ENCODE results near the gene CAPNS1. TPM values are rescaled to one million over a fixed set of nuclear protein-coding genes. Genes with fewer than 3 reads are reported as not detected.
"Not testable (repeated sequence)": the region's sequence is repeated elsewhere in the genome, so short reads cannot be mapped to it uniquely, and the experiment has no call there.

The CAPNS1 gene
- total and polyA plus RNA-seq, 7 donors, result 464 to 626 (median 484) TPM

DNA sequence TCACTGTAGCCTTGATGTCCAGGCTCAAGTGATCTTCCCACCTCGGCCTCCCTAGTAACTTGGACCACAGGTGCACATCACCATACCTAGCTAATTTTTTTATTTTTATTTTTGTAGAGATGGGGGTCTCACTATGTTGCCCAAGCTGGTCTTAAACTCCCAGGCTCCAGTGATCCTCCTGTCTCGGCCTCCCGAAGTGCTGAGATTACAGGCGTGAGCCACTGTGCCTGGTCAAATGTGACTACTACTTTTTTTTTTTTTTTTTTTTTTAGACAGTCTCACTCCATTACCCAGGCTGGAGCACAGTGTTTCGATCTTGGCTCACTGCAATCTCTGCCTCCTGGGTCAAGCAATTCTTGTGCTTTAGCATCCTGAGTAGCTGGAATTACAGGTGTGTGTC is 33.0 kb downstream of the CAPNS1 start:
- Histone ChIP-seq H3K36me3 (ENCODE audit: insufficient read depth in 1 of 2, low read depth in 1 of 2) (no peaks in the 10 kb centered on the region), H3K27ac (no peak overlapping the region), H3K27me3 (ENCODE audit: insufficient read depth in 3 of 3, low read length in 2 of 3) (no peaks in the 10 kb centered on the region), H3K9me3 (no peaks in the 10 kb centered on the region), H3K4me3 (no peak overlapping the region), H3K4me1 (peaks cover 5% of the 10 kb centered on the region)
- intact Hi-C loops (cut with DNase I), result loop anchor here in 1 of 2 donors (2.0 kb wide), 1 partner anchor 46 kb away; no protein-coding TSS in a partner anchor
- no peak for DNase-seq
- 88 to 90% (median 88%) methylated on average over 5 of the region's 5 CpGs for WGBS, 3 donors
- ATAC-seq, result no peak
- TF ChIP-seq, protein P1, sequence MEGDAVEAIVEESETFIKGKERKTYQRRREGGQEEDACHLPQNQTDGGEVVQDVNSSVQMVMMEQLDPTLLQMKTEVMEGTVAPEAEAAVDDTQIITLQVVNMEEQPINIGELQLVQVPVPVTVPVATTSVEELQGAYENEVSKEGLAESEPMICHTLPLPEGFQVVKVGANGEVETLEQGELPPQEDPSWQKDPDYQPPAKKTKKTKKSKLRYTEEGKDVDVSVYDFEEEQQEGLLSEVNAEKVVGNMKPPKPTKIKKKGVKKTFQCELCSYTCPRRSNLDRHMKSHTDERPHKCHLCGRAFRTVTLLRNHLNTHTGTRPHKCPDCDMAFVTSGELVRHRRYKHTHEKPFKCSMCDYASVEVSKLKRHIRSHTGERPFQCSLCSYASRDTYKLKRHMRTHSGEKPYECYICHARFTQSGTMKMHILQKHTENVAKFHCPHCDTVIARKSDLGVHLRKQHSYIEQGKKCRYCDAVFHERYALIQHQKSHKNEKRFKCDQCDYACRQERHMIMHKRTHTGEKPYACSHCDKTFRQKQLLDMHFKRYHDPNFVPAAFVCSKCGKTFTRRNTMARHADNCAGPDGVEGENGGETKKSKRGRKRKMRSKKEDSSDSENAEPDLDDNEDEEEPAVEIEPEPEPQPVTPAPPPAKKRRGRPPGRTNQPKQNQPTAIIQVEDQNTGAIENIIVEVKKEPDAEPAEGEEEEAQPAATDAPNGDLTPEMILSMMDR (IDR thresholded peaks at IDR 0.05), result no peak

DNA sequence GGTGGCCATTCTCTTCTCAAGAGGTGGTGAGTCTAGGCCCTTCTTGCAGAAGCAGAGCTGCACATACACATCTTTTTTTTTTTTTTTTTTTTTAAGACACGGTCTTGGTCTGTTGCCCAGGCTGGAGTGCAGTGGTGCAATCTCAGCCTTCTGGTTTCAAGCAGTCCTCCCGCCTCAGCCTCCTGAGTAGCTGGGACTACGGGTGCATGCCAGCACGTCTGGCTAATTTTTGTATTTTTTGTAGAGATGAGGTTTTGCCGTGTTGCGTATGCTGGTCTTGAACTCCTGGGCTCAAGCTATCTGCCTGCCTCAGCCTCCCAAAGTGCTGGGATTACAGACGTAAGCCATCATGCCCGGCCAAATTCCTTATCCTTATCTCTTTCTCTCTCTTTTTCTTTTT is 34.0 kb downstream of the CAPNS1 start:
- ATAC-seq; H3K4me1 ChIP-seq; H3K27me3 ChIP-seq (ENCODE audit: insufficient read depth in 3 of 3, low read length in 2 of 3); H3K9me3 ChIP-seq; H3K4me3 ChIP-seq; DNase-seq; H3K27ac ChIP-seq; H3K36me3 ChIP-seq (ENCODE audit: insufficient read depth in 1 of 2, low read depth in 1 of 2): not testable (repeated sequence)
- intact Hi-C loops (cut with DNase I), result loop anchor here in 1 of 2 donors (2.0 kb wide), 1 partner anchor 47 kb away; no protein-coding TSS in a partner anchor
- 79 to 88% (median 83%) methylated on average over 7 to 8 of the region's 8 CpGs for WGBS, 3 donors

DNA sequence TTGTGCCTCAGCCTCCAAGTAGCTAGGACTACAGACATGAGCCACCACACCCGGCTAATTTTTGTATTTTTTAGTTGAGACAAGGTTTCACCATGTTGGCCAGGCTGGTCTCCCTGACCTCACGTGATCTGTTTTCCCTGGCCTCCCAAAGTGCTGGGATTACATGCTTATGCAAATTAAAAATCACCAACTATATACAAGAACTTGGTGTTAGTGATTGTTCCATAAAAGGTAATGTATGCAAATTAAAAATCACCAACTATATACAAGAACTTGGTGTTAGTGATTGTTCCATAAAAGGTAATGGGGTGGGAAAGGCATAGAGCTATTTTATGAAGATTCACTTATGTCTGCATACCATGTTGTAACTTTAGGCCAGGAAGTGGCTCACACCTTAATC is 39.2 kb downstream of the CAPNS1 start:
- H3K27me3 ChIP-seq (ENCODE audit: insufficient read depth in 3 of 3, low read length in 2 of 3); H3K4me3 ChIP-seq; H3K27ac ChIP-seq; H3K4me1 ChIP-seq; H3K9me3 ChIP-seq; ATAC-seq; intact Hi-C loops (cut with DNase I); DNase-seq: not testable (repeated sequence)
- H3K36me3 ChIP-seq (ENCODE audit: insufficient read depth in 1 of 2, low read depth in 1 of 2), result peaks cover 0 to 16% of the 10 kb centered on the region in 2 donors
- WGBS, 3 donors, result 39 to 63% (median 62%) methylated on average over 2 of the region's 2 CpGs

DNA sequence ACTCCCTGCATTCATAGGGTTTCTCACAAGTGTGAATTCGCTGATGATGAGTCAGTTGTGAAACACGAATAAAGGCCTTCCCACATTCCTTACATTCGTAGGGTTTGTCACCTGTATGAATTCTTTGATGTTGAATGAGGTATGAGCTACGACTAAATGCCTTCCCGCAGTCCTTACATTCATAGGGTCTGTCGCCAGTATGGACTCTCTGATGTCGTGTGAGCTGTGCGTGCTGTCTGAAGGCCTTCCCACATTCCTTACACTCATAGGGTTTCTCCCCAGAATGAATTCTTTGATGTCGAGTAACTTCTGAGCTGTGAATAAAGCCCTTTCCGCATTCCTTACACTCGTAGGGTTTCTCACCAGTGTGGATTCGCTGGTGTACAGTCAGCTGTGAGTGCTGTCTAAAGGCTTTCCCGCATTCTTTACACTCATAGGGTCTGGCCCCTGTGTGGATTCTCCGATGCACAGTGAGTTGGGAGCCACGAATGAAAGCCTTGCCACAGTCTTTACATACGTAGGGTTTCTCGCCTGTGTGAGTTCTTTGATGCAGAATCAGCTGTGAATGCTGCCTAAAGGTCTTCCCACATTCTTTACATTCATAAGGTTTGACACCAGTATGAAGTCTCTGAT is 42.9 kb downstream of the CAPNS1 start:
- DNase-seq (no peak), ATAC-seq (peak; percentile 39 to 51 (median 44))
- Histone ChIP-seq H3K9me3 (no peaks in the 10 kb centered on the region), H3K4me1 (peaks cover 3% of the 10 kb centered on the region), H3K27me3 (ENCODE audit: insufficient read depth in 3 of 3, low read length in 2 of 3) (no peaks in the 10 kb centered on the region), H3K27ac (peak overlapping the region; percentile 77), H3K4me3 (no peak overlapping the region), H3K36me3 (ENCODE audit: insufficient read depth in 1 of 2, low read depth in 1 of 2) (peaks cover 0 to 16% of the 10 kb centered on the region in 2 donors)
- TF ChIP-seq, protein P1 (IDR thresholded peaks at IDR 0.05), result no peak
- WGBS, 3 donors, result 49 to 67% (median 57%) methylated on average over 17 of the region's 17 CpGs
- intact Hi-C loops (cut with DNase I), result loop anchor here in 1 of 2 donors (10.0 kb wide), 1 partner anchor 312 kb away; no protein-coding TSS in a partner anchor

DNA sequence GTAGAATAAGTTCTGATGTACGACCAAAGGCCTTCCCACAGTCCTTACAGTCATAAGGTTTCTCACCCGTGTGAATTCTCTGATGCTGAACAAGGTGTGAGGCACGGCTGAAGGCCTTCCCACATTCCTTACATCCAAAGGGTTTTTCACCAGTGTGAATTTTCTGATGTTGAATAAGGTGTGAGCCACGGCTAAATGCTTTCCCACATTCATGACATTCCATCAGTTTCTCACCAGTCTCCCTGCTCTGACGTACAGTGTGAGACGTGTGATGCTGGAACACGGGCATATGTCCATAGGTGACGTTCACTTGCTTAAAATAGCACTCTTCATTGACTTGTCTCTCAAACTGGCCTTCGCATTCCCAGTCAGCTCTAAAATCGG is 43.4 kb downstream of the CAPNS1 start:
- intact Hi-C loops (cut with DNase I), result loop anchor here in 1 of 2 donors (10.0 kb wide), 1 partner anchor 312 kb away; no protein-coding TSS in a partner anchor
- H3K4me1 ChIP-seq, result no peaks in the 10 kb centered on the region
- H3K4me3 ChIP-seq, result no peak overlapping the region
- H3K36me3 ChIP-seq (ENCODE audit: insufficient read depth in 1 of 2, low read depth in 1 of 2), result peaks cover 0 to 16% of the 10 kb centered on the region in 2 donors
- TF ChIP-seq, protein P1 (IDR thresholded peaks at IDR 0.05), result no peak
- H3K27me3 ChIP-seq (ENCODE audit: insufficient read depth in 3 of 3, low read length in 2 of 3), result no peaks in the 10 kb centered on the region
- WGBS, 3 donors, result 26 to 49% (median 33%) methylated on average over 10 of the region's 10 CpGs
- no peak for DNase-seq
- ATAC-seq, result peak; percentile 88 to 94 (median 91)
- H3K27ac ChIP-seq, result peak overlapping the region; percentile 77
- H3K9me3 ChIP-seq, result no peaks in the 10 kb centered on the region

DNA sequence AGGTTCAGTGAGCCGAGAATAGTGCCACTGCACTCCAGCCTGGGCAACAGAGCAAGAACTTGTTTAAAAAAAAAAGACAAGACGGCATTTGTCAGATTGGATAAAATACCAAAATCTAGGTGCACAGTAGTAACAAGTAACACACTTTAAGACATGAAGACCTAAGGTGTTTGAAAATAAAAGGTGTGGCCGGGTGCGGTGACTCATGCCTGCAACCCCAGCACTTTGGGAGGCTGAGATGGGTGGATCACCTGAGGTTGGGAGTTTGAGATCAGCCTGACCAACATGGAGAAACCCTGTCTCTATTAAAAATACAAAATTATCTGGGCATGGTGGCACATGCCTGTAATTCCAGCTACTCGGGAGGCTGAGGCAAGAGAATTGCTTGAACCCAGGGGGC is 46.9 kb downstream of the CAPNS1 start:
- not testable (repeated sequence) for H3K9me3 ChIP-seq; H3K4me3 ChIP-seq; H3K27me3 ChIP-seq (ENCODE audit: insufficient read depth in 3 of 3, low read length in 2 of 3); ATAC-seq; H3K27ac ChIP-seq; H3K4me1 ChIP-seq; DNase-seq
- H3K36me3 ChIP-seq (ENCODE audit: insufficient read depth in 1 of 2, low read depth in 1 of 2), result peaks cover 0 to 29% of the 10 kb centered on the region in 2 donors
- WGBS, 3 donors, result 94 to 98% (median 97%) methylated on average over 5 of the region's 5 CpGs
- intact Hi-C loops (cut with DNase I), result loop anchor here in 1 of 2 donors (10.0 kb wide), 1 partner anchor 308 kb away; no protein-coding TSS in a partner anchor
